ENCODE results near the gene NCK1. TPM values are rescaled to one million over a fixed set of nuclear protein-coding genes. Genes with fewer than 3 reads are reported as not detected.

NCK1 gene
- total and polyA plus RNA-seq, 2 of the 13 experiments (the other 11 are each of a cell fraction or from before 2014, with no cell fraction given): 14.7 to 30.4 TPM

GRCh38 chr3:136861890-136862616, at the start of gene NCK1 (continued):
- peak; percentile 67 for TF ChIP-seq ZNF710 (CRISPR knock-in tag; IDR thresholded peaks at IDR 0.05; ENCODE audit: borderline replicate concordance)
- TF ChIP-seq ZC3H13 (CRISPR knock-in tag; IDR thresholded peaks at IDR 0.05): peak; percentile 92
- TF ChIP-seq UBTF (CRISPR knock-in tag; IDR thresholded peaks at IDR 0.05): peak; percentile 98
- TF ChIP-seq THRA (CRISPR knock-in tag; IDR thresholded peaks at IDR 0.05; ENCODE audit: borderline replicate concordance): peak; percentile 46; the same call in 1 of the 2 replicates
- peak; percentile 96 for TF ChIP-seq ZNF788 (CRISPR knock-in tag; IDR thresholded peaks at IDR 0.05; ENCODE audit: borderline replicate concordance)
- peak; percentile 91 for TF ChIP-seq NAIF1 (CRISPR knock-in tag; IDR thresholded peaks at IDR 0.05; ENCODE audit: borderline replicate concordance)
- peak; percentile 95 for TF ChIP-seq ASH2L (IDR thresholded peaks at IDR 0.05; ENCODE audit: insufficient read length, low read depth, low read length)
- no peak for TF ChIP-seq GRHL1 (CRISPR knock-in tag; conservative IDR thresholded peaks at IDR 0.05)
- TF ChIP-seq ZBED4 (CRISPR knock-in tag; IDR thresholded peaks at IDR 0.05; ENCODE audit: borderline replicate concordance): no peak
- peak; percentile 69; the same call in 1 of the 2 replicates for TF ChIP-seq ZNF280D (CRISPR knock-in tag; IDR thresholded peaks at IDR 0.05)
- TF ChIP-seq MATR3 (CRISPR knock-in tag; IDR thresholded peaks at IDR 0.05): no peak
- TF ChIP-seq MAFF (IDR thresholded peaks at IDR 0.05; ENCODE audit: low read depth, low read length): no peak
